Central memory CD4-positive, alpha-beta T cell (primary cell): ENCODE measurements around the gene TBC1D14.
"Not testable (repeated sequence)": the region's sequence is repeated elsewhere in the genome, so short reads cannot be mapped to it uniquely, and the experiment has no call there.

ENCODE experiments used
- DNase-seq: peaks from one replicate; pipeline ENCODE4 v3.0.0; 2022

The TBC1D14 gene

DNA sequence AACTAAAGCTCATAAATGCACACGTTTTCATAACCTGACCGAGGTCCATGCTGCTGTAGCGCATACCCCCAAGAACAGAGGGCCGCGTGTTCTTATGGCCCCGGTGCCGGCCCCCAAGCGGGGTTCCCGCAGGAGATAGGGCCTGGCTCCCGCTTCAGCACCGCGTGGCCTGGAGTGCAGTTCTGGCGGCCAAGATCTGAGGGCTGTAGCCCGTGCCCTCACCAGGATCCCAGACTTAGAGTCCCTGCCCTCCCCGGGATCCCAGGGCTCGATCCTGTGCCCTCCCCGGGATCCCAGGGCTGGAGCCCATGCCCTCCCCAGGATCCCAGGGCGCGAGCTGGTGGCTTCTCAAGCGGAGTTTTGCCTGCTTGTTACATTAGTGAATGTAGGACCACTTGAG lies 159.3 kb downstream of the TBC1D14 start:
- DNase-seq: no peak

DNA sequence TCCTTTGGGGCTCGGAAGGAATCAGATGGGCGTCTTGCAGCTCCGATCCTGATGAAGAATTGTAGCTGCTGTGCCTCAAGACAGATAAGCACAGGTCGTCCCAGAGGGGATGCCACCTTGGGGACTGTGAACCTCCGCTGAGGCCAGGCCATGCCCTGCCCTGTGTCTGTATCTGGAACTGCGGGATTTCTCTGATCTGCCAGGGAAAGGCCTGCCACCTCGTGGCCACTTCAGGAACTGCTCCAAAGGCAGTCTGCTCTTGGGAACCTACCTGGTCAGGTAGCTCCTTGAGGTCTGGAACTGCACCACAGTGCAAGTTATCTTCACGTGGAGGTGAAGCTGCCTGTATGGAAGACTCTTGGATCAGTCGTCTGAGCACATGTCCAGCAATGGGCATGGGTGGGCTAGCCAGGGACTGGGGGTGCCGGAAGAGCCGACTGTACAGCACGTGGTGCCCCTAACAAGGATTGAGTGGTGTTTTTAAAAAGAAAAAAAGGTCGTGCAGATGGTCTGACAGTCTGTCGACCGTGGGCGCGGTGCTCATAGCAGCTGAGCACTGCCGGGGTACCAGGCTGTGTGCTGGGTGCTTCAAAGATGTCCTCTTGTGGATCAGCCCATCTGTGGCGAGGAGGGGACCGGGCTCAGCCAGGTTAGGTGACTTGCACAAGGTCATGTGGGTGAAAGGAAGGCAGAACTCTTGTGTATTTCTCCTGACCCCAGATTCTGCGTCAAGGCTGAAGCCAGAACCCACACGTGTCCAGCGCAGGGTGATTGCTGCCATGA lies 161.3 kb downstream of the TBC1D14 start:
- DNase-seq: peak; percentile 82

DNA sequence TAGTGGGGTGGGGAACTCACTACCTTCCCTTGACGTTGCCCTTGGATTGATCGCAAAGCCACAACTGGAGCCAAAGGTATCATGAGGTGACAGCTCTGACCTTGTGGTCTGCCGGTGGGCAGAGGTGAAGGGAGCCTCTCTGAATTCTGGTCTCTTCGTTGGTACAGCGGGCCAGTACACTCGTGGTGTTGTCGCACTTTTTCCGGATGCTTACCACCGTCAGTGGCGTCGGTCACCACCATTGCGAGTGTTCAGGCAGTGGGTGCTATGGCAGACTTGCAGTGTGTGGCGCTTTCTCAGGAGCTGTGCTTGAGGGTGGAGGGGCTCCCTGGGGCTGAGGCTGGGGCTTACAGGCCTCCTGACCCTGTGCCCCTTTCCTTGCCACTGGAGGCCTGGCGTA lies 163.4 kb downstream of the TBC1D14 start:
- no peak for DNase-seq

DNA sequence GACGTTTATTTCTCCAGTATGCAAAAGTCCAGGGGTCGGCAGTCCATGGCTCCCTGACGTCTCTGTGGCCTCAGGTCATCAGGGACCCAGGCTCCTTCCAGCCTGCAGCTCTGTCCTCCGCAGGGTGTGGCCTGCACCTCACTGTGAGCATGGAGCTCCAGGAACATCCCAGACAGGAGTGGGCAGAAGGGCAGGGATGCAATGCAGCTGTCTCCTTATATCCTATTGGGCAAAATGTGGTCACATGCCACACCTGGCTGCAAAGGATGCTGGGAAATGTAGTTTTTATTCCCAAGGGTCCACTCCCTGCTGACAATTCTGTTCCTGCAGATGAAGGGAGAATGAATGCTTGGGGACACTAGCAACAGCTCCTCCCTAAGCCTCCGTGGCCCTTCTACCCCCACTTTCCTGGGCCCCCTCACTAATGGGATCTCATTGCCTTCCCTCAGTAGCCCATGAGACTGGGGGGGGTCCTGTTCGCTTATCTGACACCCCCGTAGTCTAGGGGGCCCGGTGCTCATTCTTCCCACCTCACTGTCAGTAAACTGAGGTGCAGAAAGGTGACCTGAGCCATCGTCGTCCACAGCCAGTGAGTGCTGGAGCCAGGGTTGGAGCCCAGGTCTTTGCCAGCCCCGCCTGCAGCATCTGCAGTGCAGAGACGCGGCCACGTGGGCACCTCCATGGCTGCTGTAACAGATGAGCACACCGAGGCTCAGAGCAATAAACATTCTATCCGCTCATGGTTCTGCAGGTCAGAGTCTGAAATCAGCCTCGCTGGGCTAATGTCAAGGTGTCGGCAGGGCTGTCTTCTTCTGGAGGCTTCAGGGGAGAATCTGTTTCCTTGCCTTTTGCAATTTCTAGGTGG lies 164.1 kb downstream of the TBC1D14 start:
- DNase-seq: no peak

DNA sequence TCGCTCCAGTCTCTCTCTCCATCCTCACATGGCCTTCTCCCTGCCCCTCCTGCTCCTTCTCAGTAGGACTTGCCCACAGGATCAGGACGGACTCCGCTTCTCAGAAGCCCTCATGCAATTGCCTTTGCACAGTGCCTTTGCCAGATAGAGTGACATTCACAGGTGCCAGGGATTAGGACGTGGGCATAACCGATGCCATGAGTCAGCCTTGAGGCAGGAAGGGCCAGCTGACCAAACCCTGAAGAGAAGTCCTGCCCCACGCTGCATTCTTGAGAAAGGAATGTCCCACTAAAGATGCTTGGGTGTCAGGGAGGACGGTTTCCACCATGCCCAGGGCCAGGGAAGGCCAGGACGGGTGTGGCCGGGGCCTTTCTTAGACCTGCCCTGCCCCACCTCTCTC lies 164.8 kb downstream of the TBC1D14 start:
- no peak for DNase-seq

DNA sequence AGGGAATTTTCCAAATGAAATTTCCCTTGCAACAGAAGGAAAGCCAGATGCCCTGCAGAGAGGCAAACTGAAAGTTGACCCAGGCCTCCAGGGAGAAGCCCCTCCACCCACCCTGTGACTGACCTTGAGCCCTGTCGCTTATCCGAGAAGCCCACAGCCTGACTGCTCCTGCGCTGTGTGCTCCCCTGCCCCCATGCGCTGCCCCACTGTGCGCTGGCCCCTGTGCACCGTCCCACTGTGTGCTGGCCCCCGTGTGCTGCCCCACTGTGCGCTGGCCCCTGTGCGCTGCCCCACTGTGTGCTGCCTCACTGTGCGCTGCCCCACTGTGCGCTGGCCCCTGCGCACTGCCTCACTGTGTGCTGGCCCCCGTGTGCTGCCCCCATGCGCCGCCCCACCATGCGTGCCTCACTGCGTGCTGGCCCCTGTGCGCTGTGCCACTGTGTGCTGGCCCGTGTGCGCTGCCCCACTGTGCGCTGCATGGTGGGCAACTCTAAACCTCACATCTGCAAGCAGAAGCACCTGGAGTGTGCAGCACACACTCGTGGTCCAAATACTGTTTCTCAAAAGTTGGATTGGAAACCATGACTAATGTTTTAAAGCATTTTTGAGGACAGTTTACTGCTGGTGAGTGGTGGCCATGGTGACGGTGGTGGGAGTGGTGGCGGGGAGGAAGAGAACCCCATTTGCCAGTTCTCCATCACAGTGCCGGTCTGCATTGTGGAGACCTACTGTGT lies 166.5 kb downstream of the TBC1D14 start:
- DNase-seq: no peak

DNA sequence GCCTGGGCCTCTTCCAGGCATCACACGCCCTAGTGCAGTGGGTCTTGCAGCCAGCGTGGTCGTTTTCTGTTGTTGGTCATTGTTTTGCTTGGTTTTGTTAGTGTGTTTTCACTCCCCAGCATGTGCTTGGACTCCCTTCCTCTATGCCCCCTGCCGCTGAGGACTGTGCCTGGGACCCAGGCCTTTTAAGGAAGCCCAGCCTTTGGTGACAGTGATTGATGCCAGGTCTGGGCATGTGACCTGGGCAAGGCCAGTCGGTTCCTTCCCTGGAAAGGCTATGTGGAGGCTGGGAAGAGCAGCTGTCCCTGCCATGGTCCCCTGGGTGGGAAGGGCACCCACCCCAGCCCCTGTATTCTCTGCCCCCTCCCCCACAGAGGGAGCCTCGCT lies 167.1 kb downstream of the TBC1D14 start:
- DNase-seq: no peak

DNA sequence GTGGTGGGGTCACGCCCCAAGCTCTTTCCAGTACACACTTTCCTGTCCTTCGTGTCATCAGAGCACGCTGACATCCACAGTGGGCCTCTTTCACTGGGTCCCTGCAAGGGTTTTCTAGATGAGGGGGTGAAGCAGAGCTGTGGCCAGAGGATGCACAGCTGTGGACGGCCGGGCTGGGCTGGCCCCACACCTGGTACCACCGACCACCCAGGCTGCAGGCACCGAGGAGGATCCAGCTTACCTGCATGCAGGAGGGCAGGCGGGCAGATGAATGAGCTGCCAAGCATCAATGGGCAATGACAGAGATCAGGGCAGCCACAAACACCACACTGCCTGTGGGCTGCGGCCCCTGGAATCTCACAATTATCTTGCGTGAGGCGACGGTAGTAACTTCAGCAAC lies 167.7 kb downstream of the TBC1D14 start:
- no peak for DNase-seq

DNA sequence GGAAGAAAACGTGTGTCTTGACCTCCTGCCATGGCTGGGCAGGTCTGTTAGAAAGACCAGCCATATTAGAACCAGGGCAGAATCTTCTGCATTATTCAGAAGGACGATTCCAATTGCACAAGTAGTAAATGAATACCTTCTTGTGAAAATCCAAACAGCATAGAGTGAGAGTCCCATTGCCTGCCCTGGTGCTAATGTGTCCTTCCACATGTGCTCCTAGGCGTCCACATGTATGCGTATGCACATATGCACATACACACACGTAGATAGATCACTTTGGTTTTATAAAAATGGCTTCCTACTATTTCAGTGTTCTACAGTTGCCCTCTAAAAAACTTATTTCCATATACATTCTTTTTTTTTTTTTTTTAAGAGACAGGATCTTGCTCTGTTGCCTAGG lies 168.4 kb downstream of the TBC1D14 start:
- no peak for DNase-seq

DNA sequence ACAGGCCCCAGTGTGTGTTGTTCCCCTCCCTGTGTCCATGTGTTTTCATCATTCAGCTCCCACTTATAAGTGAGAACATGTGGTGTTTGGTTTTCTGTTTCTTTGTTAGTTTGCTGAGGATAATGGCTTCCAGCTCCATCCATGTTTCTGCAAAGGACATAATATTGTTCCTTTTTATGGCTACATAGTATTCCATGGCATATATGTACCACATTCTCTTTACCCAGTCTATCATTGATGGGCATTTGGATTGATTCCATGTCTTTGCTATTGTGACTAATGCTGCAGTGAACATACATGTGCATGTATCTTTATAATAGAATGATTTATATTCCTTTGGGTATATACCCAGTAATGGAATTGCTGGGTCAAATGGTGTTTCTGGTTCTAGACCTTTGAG lies 169.9 kb downstream of the TBC1D14 start:
- DNase-seq: not testable (repeated sequence)

DNA sequence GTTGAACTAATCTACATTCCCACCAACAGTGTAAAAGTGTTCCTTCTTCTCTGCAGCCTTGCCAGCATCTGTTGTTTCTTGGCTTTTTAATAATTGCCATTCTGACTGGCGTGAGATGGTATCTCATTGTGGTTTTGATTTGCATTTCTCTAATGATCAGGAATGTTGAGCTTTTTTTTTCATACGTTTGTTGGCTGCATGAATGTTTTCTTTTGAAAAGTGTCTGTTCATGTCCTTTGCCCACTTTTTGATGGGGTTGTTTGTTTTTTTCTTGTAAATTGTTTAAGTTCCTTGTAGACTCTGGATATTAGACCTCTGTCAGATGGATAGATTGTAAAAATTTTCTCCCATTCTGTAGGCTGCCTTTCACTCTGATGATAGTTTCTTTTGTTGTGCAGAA lies 170.3 kb downstream of the TBC1D14 start:
- not testable (repeated sequence) for DNase-seq
